Breast epithelium (tissue), 3 donors: ENCODE results near the gene SLC25A20.

Experiments used
- POLR2A ChIP-seq: fragments of 450-650 bp; IDR thresholded peaks from one replicate; pipeline ENCODE4 v1.6.1; 2016; ENCODE audit warnings: antibody characterized with exemption, mild to moderate bottlenecking, moderate library complexity
- POLR2AphosphoS5 ChIP-seq, 3 donors: sonication (generic); formaldehyde crosslinking; IDR thresholded peaks; one replicate each; pipeline ENCODE4 v1.6.1; 2017; ENCODE audit warnings: antibody characterized with exemption in 3 of 3
- TF ChIP-seq, protein P1 (sequence below), 3 donors: fragments of 450-650 bp; IDR thresholded peaks; one replicate each; pipeline ENCODE4 v1.5.1; 2016 to 2017; ENCODE audit warnings: antibody characterized with exemption in 3 of 3, mild to moderate bottlenecking in 3 of 3, moderate library complexity in 3 of 3

- no peak for TF ChIP-seq POLR2A
- TF ChIP-seq, protein P1, sequence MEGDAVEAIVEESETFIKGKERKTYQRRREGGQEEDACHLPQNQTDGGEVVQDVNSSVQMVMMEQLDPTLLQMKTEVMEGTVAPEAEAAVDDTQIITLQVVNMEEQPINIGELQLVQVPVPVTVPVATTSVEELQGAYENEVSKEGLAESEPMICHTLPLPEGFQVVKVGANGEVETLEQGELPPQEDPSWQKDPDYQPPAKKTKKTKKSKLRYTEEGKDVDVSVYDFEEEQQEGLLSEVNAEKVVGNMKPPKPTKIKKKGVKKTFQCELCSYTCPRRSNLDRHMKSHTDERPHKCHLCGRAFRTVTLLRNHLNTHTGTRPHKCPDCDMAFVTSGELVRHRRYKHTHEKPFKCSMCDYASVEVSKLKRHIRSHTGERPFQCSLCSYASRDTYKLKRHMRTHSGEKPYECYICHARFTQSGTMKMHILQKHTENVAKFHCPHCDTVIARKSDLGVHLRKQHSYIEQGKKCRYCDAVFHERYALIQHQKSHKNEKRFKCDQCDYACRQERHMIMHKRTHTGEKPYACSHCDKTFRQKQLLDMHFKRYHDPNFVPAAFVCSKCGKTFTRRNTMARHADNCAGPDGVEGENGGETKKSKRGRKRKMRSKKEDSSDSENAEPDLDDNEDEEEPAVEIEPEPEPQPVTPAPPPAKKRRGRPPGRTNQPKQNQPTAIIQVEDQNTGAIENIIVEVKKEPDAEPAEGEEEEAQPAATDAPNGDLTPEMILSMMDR (IDR thresholded peaks at IDR 0.05) = no peak
- no peak for TF ChIP-seq POLR2AphosphoS5 (IDR thresholded peaks at IDR 0.05)
Measured at GRCh38 chr3:48930590-48930989, 31.9 kb upstream of the SLC25A20 start.
